Panc1 (cell line): ENCODE measurements around the gene LRRC27. TPM values are rescaled to one million over a fixed set of nuclear protein-coding genes. Genes with fewer than 3 reads are reported as not detected.

ENCODE experiments used
- ATAC-seq: fragments of 200-7000 bp; cut with Tn5 transposase; 2 replicates; pipeline ENCODE4 v1.9.1; 2020; ENCODE audit warnings: mild to moderate bottlenecking, moderate library complexity
- BruUV-seq: library from RNA; stranded (reverse); fragments of 400-500 nt; replicated peaks from 2 replicates; lab custom pipeline; 2021; lab: Mats Ljungman, UMichigan
- CTCF ChIA-PET: fragments of 300-600 bp; sonication (Branson Sonifier 250); formaldehyde crosslinking; loops from one replicate; lab custom pipeline; 2022; ENCODE audit warnings: antibody characterized with exemption; lab: Charles Lee
- POLR2A ChIA-PET: fragments of 300-600 bp; sonication (Branson Sonifier 250); formaldehyde crosslinking; loops from one replicate; lab custom pipeline; 2022; ENCODE audit warnings: antibody characterized with exemption; lab: Charles Lee
- DNase-seq: peaks from one replicate; pipeline ENCODE4 v3.0.0-alpha.2; 2010; ENCODE audit warnings: low read depth, low spot score
- H3K27ac ChIP-seq: 2 replicates; pipeline ENCODE4 v1.5.1; 2011; ENCODE audit warnings: mild to moderate bottlenecking, low read length, inconsistent platforms
- H3K27me3 ChIP-seq: fragments of 200-500 bp; sonication (Bioruptor generic); 2 replicates; pipeline ENCODE4 v1.6.0; 2014; ENCODE audit warnings: low read length, inconsistent platforms; ENCODE audit not compliant: control insufficient read depth, insufficient read depth
- H3K36me3 ChIP-seq: fragments of 200-500 bp; sonication (Bioruptor generic); 2 replicates; pipeline ENCODE4 v1.5.1; 2014; ENCODE audit warnings: inconsistent platforms, mild to moderate bottlenecking, low read length, moderate library complexity; ENCODE audit not compliant: control insufficient read depth, insufficient read depth
- H3K4me1 ChIP-seq: 2 replicates; pipeline ENCODE4 v1.5.1; 2011; ENCODE audit warnings: inconsistent platforms, mild to moderate bottlenecking, low read length, moderate library complexity; ENCODE audit not compliant: control insufficient read depth, insufficient read depth
- H3K4me3 ChIP-seq, 2 experiments: 2 replicates each; pipeline ENCODE4 v1.5.1; 2011 to 2012; ENCODE audit warnings: low read depth in 2 of 2, low read length in 2 of 2, mild to moderate bottlenecking in 2 of 2, inconsistent platforms in 1 of 2, moderate library complexity in 1 of 2
- H3K9me3 ChIP-seq: fragments of 200-500 bp; sonication (Bioruptor generic); 2 replicates; pipeline ENCODE4 v1.5.1; 2014; ENCODE audit warnings: low read depth, mild to moderate bottlenecking, inconsistent platforms, low read length, moderate library complexity; ENCODE audit not compliant: control insufficient read depth, insufficient read depth
- CTCF ChIP-seq: fragments of 450-650 bp; IDR thresholded peaks from 2 replicates; pipeline ENCODE4 v1.5.1; 2017; ENCODE audit warnings: mild to moderate bottlenecking
- POLR2AphosphoS5 ChIP-seq: IDR thresholded peaks from 2 replicates; pipeline ENCODE4 v1.6.1; 2012; ENCODE audit warnings: mild to moderate bottlenecking, low read depth, low read length, moderate library complexity
- REST ChIP-seq, 2 experiments: IDR thresholded peaks; 2 replicates each; pipeline ENCODE4 v1.6.1; 2011 to 2012; ENCODE audit warnings: low read depth in 2 of 2, control low read depth in 1 of 2, low read length in 1 of 2, mild to moderate bottlenecking in 1 of 2, moderate library complexity in 1 of 2; ENCODE audit not compliant: insufficient read depth in 1 of 2
- SIN3A ChIP-seq: IDR thresholded peaks from 2 replicates; pipeline ENCODE4 v1.6.1; 2012; ENCODE audit warnings: low read depth, mild to moderate bottlenecking, low read length, moderate library complexity, borderline replicate concordance; ENCODE audit not compliant: insufficient read depth
- TCF7L2 ChIP-seq: IDR thresholded peaks from 2 replicates; pipeline ENCODE4 v1.6.1; 2011; ENCODE audit warnings: mild to moderate bottlenecking, low read depth, low read length, inconsistent platforms
- in situ Hi-C: cut with HindIII; loops from 2 replicates; pipeline ENCODE4 v1.10.0; 2016; ENCODE audit warnings: low sequenced_read_pairs, low pct_unique_long_range_greater_than_20kb
- intact Hi-C: fragments of 100-400 bp; cut with micrococcal nuclease; formaldehyde crosslinking; loops from one replicate; pipeline ENCODE4 v1.10.0; 2022; ENCODE audit not compliant: unreplicated experiment
- total RNA-seq: library from RNA; stranded (reverse); gene quantifications from one replicate; pipeline ENCODE4 v1.2.1, GENCODE V29; 2021; ENCODE audit not compliant: unreplicated experiment

Gene LRRC27
- total RNA-seq, 1 experiment from 2014 or later: 15.7 TPM

- H3K36me3 ChIP-seq: no peaks in the 10 kb centered on the region
- intact Hi-C loops (no loop called here), in situ Hi-C loops (no loop called here)
- DNase-seq (no peak), ATAC-seq (no peak)
- ChIA-PET CTCF (no interaction called here), POLR2A (no interaction called here)
- no peak overlapping the region for H3K4me3 ChIP-seq
- no TSS peak for BruUV-seq
- TF ChIP-seq TCF7L2 (no peak), REST (IDR thresholded peaks at IDR 0.05; ENCODE audit: insufficient read depth in 1 of 2, low read depth in 2 of 2, low read length in 1 of 2) (no peak), SIN3A (no peak), CTCF (no peak), POLR2AphosphoS5 (no peak)
- H3K27ac ChIP-seq: no peak overlapping the region
- H3K4me1 ChIP-seq: no peaks in the 10 kb centered on the region
- no peaks in the 10 kb centered on the region for H3K9me3 ChIP-seq
- no peaks in the 10 kb centered on the region for H3K27me3 ChIP-seq
Observed at GRCh38 chr10:132356621-132357195, 24.7 kb downstream of the LRRC27 start.

- intact Hi-C loops (no loop called here), in situ Hi-C loops (no loop called here)
- ATAC-seq: no peak
Observed at GRCh38 chr10:132357286-132358058, 25.5 kb downstream of the LRRC27 start.

More at GRCh38 chr10:132357286-132358058, 25.5 kb downstream of the LRRC27 start:
- H3K9me3 ChIP-seq: no peaks in the 10 kb centered on the region
- no peak overlapping the region for H3K27ac ChIP-seq
- POLR2A ChIA-PET: no interaction called here
- no peaks in the 10 kb centered on the region for H3K4me1 ChIP-seq
- CTCF ChIA-PET: no interaction called here
- no peak overlapping the region for H3K4me3 ChIP-seq
- no peak for DNase-seq
- no peaks in the 10 kb centered on the region for H3K27me3 ChIP-seq
- TF ChIP-seq SIN3A: no peak
- H3K36me3 ChIP-seq: no peaks in the 10 kb centered on the region
- no TSS peak for BruUV-seq
